Parathyroid adenoma (tissue), 2 donors: ENCODE data around the gene SPATA13.
"Not testable (repeated sequence)": the region's sequence is repeated elsewhere in the genome, so short reads cannot be mapped to it uniquely, and the experiment has no call there.

ENCODE experiments used
- H2AFZ ChIP-seq: fragments of 300-600 bp; sonication (generic); one replicate; pipeline ENCODE4 v1.7.0; 2017; ENCODE audit warnings: antibody characterized with exemption, mild to moderate bottlenecking
- H3K27ac ChIP-seq: fragments of 300-600 bp; sonication (generic); one replicate; pipeline ENCODE4 v1.7.0; 2017
- H3K27me3 ChIP-seq: fragments of 300-600 bp; sonication (generic); one replicate; pipeline ENCODE4 v1.7.0; 2017; ENCODE audit warnings: low read length; ENCODE audit not compliant: control insufficient read depth, insufficient read depth
- H3K36me3 ChIP-seq: fragments of 300-600 bp; sonication (generic); one replicate; pipeline ENCODE4 v1.7.0; 2017; ENCODE audit warnings: low read length; ENCODE audit not compliant: control insufficient read depth, insufficient read depth
- H3K4me1 ChIP-seq: fragments of 300-600 bp; sonication (generic); one replicate; pipeline ENCODE4 v1.7.0; 2017; ENCODE audit warnings: control low read depth
- H3K4me2 ChIP-seq: fragments of 300-600 bp; sonication (generic); one replicate; pipeline ENCODE4 v1.7.0; 2017; ENCODE audit warnings: low read length
- H3K4me3 ChIP-seq: fragments of 300-600 bp; sonication (generic); one replicate; pipeline ENCODE4 v1.7.0; 2017; ENCODE audit warnings: low read depth, low read length
- H3K79me2 ChIP-seq: fragments of 300-600 bp; sonication (generic); one replicate; pipeline ENCODE4 v1.7.0; 2017; ENCODE audit warnings: control low read depth
- H3K9ac ChIP-seq: fragments of 300-600 bp; sonication (generic); one replicate; pipeline ENCODE4 v1.7.0; 2017; ENCODE audit warnings: mild to moderate bottlenecking
- H3K9me3 ChIP-seq: fragments of 300-600 bp; sonication (generic); one replicate; pipeline ENCODE4 v1.7.0; 2017; ENCODE audit warnings: low read length; ENCODE audit not compliant: control insufficient read depth
- CTCF ChIP-seq: fragments of 300-600 bp; sonication (generic); IDR thresholded peaks from one replicate; pipeline ENCODE4 v1.7.0; 2017; ENCODE audit warnings: antibody characterized with exemption, mild to moderate bottlenecking
- donor health status: primary hyperparathyroidism.

SPATA13 gene

GRCh38 chr13:24119626-24120508, 40.7 kb upstream of the SPATA13 start:
- H3K27ac ChIP-seq: no peak overlapping the region
- H3K9me3 ChIP-seq: no peaks in the 10 kb centered on the region
- H3K4me1 ChIP-seq: no peaks in the 10 kb centered on the region
- TF ChIP-seq CTCF: no peak
- no peak overlapping the region for H2AFZ ChIP-seq
- no peaks in the 10 kb centered on the region for H3K27me3 ChIP-seq
- no peak overlapping the region for H3K9ac ChIP-seq
- H3K79me2 ChIP-seq: no peaks in the 10 kb centered on the region
- H3K4me2 ChIP-seq: no peak overlapping the region
- no peak overlapping the region for H3K4me3 ChIP-seq
- H3K36me3 ChIP-seq: no peaks in the 10 kb centered on the region

- not testable (repeated sequence) for H3K9me3 ChIP-seq, H3K9ac ChIP-seq, H3K4me2 ChIP-seq, H3K79me2 ChIP-seq, H2AFZ ChIP-seq, H3K4me3 ChIP-seq, H3K27me3 ChIP-seq, H3K27ac ChIP-seq, H3K36me3 ChIP-seq, H3K4me1 ChIP-seq
These were observed 38.5 kb upstream of the SPATA13 start for GRCh38 chr13:24122045-24122444.

- no peaks in the 10 kb centered on the region for H3K27me3 ChIP-seq
- H3K9me3 ChIP-seq: no peaks in the 10 kb centered on the region
- no peak overlapping the region for H3K4me2 ChIP-seq
- no peaks in the 10 kb centered on the region for H3K36me3 ChIP-seq
- H3K27ac ChIP-seq: no peak overlapping the region
- no peak overlapping the region for H3K9ac ChIP-seq
- H3K79me2 ChIP-seq: no peaks in the 10 kb centered on the region
- no peak overlapping the region for H3K4me3 ChIP-seq
- H3K4me1 ChIP-seq: no peaks in the 10 kb centered on the region
- no peak overlapping the region for H2AFZ ChIP-seq
- TF ChIP-seq CTCF: no peak
These were observed 38.0 kb upstream of the SPATA13 start for GRCh38 chr13:24122569-24122968.

- Histone ChIP-seq H3K9me3 (no peaks in the 10 kb centered on the region), H3K4me3 (no peak overlapping the region), H2AFZ (no peak overlapping the region), H3K4me2 (no peak overlapping the region), H3K36me3 (no peaks in the 10 kb centered on the region), H3K4me1 (no peaks in the 10 kb centered on the region), H3K27me3 (no peaks in the 10 kb centered on the region), H3K27ac (no peak overlapping the region), H3K79me2 (no peaks in the 10 kb centered on the region), H3K9ac (no peak overlapping the region)
- no peak for TF ChIP-seq CTCF
These were observed 36.8 kb upstream of the SPATA13 start for GRCh38 chr13:24123761-24124160.

GRCh38 chr13:24124789-24125476, 35.6 kb upstream of the SPATA13 start:
- Histone ChIP-seq H3K27ac (no peak overlapping the region), H3K79me2 (no peaks in the 10 kb centered on the region), H2AFZ (no peak overlapping the region), H3K9me3 (no peaks in the 10 kb centered on the region), H3K27me3 (no peaks in the 10 kb centered on the region), H3K4me2 (no peak overlapping the region), H3K4me3 (no peak overlapping the region), H3K36me3 (no peaks in the 10 kb centered on the region), H3K9ac (no peak overlapping the region), H3K4me1 (no peaks in the 10 kb centered on the region)
- no peak for TF ChIP-seq CTCF
